Gastroesophageal sphincter (tissue), 4 donors: Measurements from ENCODE around the gene LGALS3BP. TPM values are rescaled to one million over a fixed set of nuclear protein-coding genes. Genes with fewer than 3 reads are reported as not detected.
"Not testable (repeated sequence)": the region's sequence is repeated elsewhere in the genome, so short reads cannot be mapped to it uniquely, and the experiment has no call there.

Experiments used
- ATAC-seq: fragments of 150-250 bp; one replicate; pipeline ENCODE4 v1.9.1; 2016; ENCODE audit warnings: mild to moderate bottlenecking, moderate library complexity
- H3K27ac ChIP-seq, 4 donors: fragments of 200-600 bp; sonication (generic) in 3 of 4; 1 replicate in 3 of 4; 2 replicates in 1 of 4; pipeline ENCODE4 v1.5.1; 2016 to 2019
- H3K27me3 ChIP-seq: fragments of 200-600 bp; sonication (generic); one replicate; pipeline ENCODE4 v1.5.1; 2019
- H3K36me3 ChIP-seq, 2 donors: fragments of 200-600 bp; sonication (generic); one replicate each; pipeline ENCODE4 v1.5.1; 2019; ENCODE audit warnings: control low read depth in 1 of 2
- H3K4me1 ChIP-seq, 3 donors: fragments of 200-600 bp; sonication (generic); 1 replicate in 2 of 3; 2 replicates in 1 of 3; pipeline ENCODE4 v1.5.1; 2016 to 2019; ENCODE audit warnings: control low read depth in 2 of 3
- H3K4me3 ChIP-seq, 2 donors: fragments of 200-600 bp; sonication (generic); one replicate each; pipeline ENCODE4 v1.5.1; 2019; ENCODE audit warnings: mild to moderate bottlenecking in 1 of 2, moderate library complexity in 1 of 2
- H3K9me3 ChIP-seq, 3 donors: fragments of 200-600 bp; sonication (generic); one replicate each; pipeline ENCODE4 v1.5.1; 2017 to 2019; ENCODE audit warnings: control low read depth in 2 of 3
- EP300 ChIP-seq: sonication (generic); formaldehyde crosslinking; IDR thresholded peaks from one replicate; pipeline ENCODE4 v1.6.1; 2017; ENCODE audit warnings: antibody characterized with exemption, mild to moderate bottlenecking
- POLR2A ChIP-seq, 2 donors: fragments of 450-650 bp; IDR thresholded peaks; one replicate each; pipeline ENCODE4 v1.6.1; 2017; ENCODE audit warnings: antibody characterized with exemption in 2 of 2, mild to moderate bottlenecking in 2 of 2, moderate library complexity in 1 of 2
- POLR2AphosphoS5 ChIP-seq: sonication (generic); formaldehyde crosslinking; IDR thresholded peaks from one replicate; pipeline ENCODE4 v1.6.1; 2017; ENCODE audit warnings: antibody characterized with exemption
- WGBS, 2 donors: methylation state at CpG; one replicate each; pipeline ENCODE4 v1.1.5; 2018; ENCODE audit warnings: low coverage in 1 of 2; 5-methylcytosine and 5-hydroxymethylcytosine counted together
- total RNA-seq, 4 donors: library from RNA; depleted of rRNA; stranded (reverse); fragments of >200 nt; gene quantifications; one replicate each; pipeline ENCODE4 v1.1.0, GENCODE V29; 2016
- TF ChIP-seq, protein P1 (sequence below), 4 experiments: fragments of 200-600 bp in 2 of 4; fragments of 450-650 bp in 2 of 4; sonication (generic) in 1 of 4; IDR thresholded peaks; one replicate each; pipeline ENCODE4 v1.5.1; 2017 to 2019; ENCODE audit warnings: antibody characterized with exemption in 4 of 4, mild to moderate bottlenecking in 2 of 4, moderate library complexity in 2 of 4

LGALS3BP gene
- total RNA-seq, 4 donors from 2014 or later: 101 to 260 (median 166) TPM

DNA sequence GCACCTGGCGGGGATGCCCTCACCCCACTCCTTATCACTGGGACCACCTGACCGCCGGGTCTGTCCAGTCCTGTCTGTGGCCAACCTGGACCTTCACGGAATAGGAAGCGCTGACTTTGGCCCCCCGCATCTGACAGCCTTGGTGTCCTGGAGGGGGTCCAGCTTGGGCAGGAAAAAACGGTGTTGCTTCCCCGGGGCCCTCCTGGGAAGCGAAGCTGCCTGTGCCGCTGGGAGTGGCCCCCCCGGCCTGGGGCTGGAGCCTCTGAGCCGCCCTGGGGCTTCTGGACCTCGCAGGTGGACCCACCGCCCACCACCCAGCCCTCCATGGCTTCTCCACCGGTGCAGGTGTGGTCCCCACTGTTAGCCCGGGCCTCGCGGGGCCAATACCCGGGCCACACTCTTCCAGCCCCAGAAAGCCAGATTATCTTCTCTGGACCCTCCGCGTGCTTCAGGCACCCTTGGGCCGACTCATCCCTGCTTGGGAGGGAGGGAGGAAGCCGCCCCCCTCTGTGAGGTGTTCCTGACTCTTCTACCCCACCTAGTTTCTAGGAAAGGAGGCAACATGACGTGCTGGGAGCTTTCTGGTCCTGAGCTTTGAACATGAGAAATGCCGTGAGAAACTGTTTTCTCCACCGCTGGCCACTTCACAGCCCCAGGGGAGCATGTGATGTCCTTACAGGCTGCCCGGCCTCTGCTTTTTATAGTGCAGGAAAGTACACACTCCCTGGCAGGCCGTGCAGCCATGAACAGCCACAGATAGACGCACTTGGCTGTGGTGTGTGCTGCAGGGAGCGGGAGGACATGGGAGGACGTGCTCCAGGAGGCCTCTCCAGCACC lies 45.4 kb upstream of the LGALS3BP start:
- Histone ChIP-seq H3K27me3 (no peaks in the 10 kb centered on the region), H3K4me1 (peaks cover 9 to 100% (median 59%) of the 10 kb centered on the region in 3 donors), H3K36me3 (no peaks in the 10 kb centered on the region), H3K27ac (peak overlapping the region in 3 of 4 donors; percentile 82 to 85 (median 83)), H3K9me3 (no peaks in the 10 kb centered on the region), H3K4me3 (peak overlapping the region; percentile 67 to 82)
- TF ChIP-seq EP300: no peak
- peak; percentile 16 to 23 for TF ChIP-seq POLR2A (IDR thresholded peaks at IDR 0.05)
- TF ChIP-seq, protein P1, sequence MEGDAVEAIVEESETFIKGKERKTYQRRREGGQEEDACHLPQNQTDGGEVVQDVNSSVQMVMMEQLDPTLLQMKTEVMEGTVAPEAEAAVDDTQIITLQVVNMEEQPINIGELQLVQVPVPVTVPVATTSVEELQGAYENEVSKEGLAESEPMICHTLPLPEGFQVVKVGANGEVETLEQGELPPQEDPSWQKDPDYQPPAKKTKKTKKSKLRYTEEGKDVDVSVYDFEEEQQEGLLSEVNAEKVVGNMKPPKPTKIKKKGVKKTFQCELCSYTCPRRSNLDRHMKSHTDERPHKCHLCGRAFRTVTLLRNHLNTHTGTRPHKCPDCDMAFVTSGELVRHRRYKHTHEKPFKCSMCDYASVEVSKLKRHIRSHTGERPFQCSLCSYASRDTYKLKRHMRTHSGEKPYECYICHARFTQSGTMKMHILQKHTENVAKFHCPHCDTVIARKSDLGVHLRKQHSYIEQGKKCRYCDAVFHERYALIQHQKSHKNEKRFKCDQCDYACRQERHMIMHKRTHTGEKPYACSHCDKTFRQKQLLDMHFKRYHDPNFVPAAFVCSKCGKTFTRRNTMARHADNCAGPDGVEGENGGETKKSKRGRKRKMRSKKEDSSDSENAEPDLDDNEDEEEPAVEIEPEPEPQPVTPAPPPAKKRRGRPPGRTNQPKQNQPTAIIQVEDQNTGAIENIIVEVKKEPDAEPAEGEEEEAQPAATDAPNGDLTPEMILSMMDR (IDR thresholded peaks at IDR 0.05): no peak
- TF ChIP-seq POLR2AphosphoS5: peak; percentile 28
- ATAC-seq: no peak
- 10 to 39% methylated on average over 2 to 6 of the region's 31 CpGs for WGBS, 2 donors

DNA sequence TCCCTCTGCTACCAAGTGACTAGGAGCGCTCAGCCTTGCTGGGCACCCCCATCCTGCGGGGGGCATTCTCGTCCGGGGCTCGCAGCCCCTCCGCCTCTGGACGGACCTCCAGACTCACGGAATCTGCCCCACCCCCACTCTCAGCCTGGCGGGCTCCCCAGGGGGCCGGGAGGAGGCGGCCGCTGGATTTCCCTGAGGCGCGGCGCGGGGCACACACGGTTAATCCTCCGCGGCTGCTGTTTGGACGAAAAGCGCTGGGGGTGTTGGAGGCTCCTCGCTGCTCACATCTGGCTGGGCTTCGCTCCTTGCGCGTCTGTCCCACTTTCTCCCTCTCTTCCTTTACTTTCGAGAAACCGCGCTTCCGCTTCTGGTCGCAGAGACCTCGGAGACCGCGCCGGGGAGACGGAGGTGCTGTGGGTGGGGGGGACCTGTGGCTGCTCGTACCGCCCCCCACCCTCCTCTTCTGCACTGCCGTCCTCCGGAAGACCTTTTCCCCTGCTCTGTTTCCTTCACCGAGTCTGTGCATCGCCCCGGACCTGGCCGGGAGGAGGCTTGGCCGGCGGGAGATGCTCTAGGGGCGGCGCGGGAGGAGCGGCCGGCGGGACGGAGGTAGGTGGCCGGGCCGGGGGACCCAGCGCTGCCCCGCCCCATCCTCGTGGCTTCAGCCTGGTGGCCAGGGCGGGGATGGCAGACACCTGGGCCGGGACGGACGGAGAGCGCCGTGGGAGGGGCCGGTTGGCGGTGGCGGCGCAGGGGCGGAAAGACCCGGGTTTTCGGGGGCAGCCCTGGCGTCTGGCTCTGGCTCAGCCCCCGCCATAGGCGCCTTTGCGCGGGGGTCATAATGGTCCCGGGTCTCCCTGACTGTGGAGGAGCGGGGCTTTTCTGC lies 44.4 kb upstream of the LGALS3BP start, which contains the start of gene C1QTNF1:
Gene C1QTNF1, plus strand, starts transcription at position 284 of the 886 bp plus-strand sequence. CDS start 19,800 bp downstream, outside the sequence.
- Histone ChIP-seq H3K9me3 (no peaks in the 10 kb centered on the region), H3K27me3 (no peaks in the 10 kb centered on the region), H3K36me3 (no peaks in the 10 kb centered on the region), H3K4me3 (peak within 1 kb of the TSS; percentile 67 to 82), H3K27ac (peak within 1 kb of the TSS; percentile 18 to 85 (median 82)), H3K4me1 (peaks cover 9 to 100% (median 65%) of the 10 kb centered on the region in 3 donors)
- peak; percentile 34 for ATAC-seq
- WGBS, 2 donors: 2% methylated on average over 16 of the region's 77 CpGs; no CpG with 5 or more reads in 1 of the 2 donors
- TF ChIP-seq, protein P1 (IDR thresholded peaks at IDR 0.05): peak in 3 of 4 experiments; percentile 48 to 69 (median 61)
- TF ChIP-seq EP300 (no peak), POLR2A (IDR thresholded peaks at IDR 0.05) (peak in 1 of 2 donors; percentile 10), POLR2AphosphoS5 (peak; percentile 56)

GRCh38 chr17:79023180-79023705 lies 43.5 kb upstream of the LGALS3BP start:
- H3K27me3 ChIP-seq: no peaks in the 10 kb centered on the region
- TF ChIP-seq EP300: no peak
- TF ChIP-seq POLR2AphosphoS5: no peak
- TF ChIP-seq POLR2A (IDR thresholded peaks at IDR 0.05): no peak
- TF ChIP-seq, protein P1 (IDR thresholded peaks at IDR 0.05): no peak
- no peaks in the 10 kb centered on the region for H3K36me3 ChIP-seq
- H3K4me1 ChIP-seq: peaks cover 9 to 91% (median 62%) of the 10 kb centered on the region in 3 donors
- peak overlapping the region in 3 of 4 donors; percentile 82 to 85 (median 83) for H3K27ac ChIP-seq
- no peak for ATAC-seq
- peak overlapping the region in 1 of 2 donors; percentile 82 for H3K4me3 ChIP-seq
- no peaks in the 10 kb centered on the region for H3K9me3 ChIP-seq
- WGBS, 2 donors: 67 to 72% methylated on average over 5 to 6 of the region's 12 CpGs

- no peak for ATAC-seq
- peak overlapping the region in 3 of 4 donors; percentile 82 to 85 (median 83) for H3K27ac ChIP-seq
- H3K36me3 ChIP-seq: no peaks in the 10 kb centered on the region
- 49 to 80% methylated on average over 1 to 5 of the region's 9 CpGs for WGBS, 2 donors
- no peak overlapping the region for H3K4me3 ChIP-seq
- H3K9me3 ChIP-seq: no peaks in the 10 kb centered on the region
- TF ChIP-seq POLR2AphosphoS5: peak; percentile 60
- no peak for TF ChIP-seq EP300
- peaks cover 9 to 84% (median 55%) of the 10 kb centered on the region in 3 donors for H3K4me1 ChIP-seq
- H3K27me3 ChIP-seq: no peaks in the 10 kb centered on the region
Observed at GRCh38 chr17:79022507-79022991, 42.8 kb upstream of the LGALS3BP start.

DNA sequence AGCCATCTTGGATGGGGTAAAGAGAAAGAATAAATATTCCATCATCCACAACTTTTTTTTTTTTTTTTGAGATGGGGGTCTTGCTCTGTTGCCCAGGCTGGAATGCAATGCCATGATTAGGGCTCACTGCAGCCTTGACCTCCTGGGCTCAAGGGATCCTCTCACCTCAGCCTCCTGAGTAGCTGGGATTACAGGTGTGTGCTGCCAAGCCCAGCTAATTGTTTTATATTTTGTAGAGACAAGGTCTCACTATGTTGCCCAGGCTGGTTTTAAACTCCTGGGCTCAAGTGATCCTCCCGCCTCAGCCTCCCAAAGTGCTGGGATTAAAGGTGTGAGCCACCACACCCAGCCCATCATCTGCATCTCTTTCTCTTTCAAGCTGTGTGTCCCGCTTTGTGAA lies 42.2 kb upstream of the LGALS3BP start:
- not testable (repeated sequence) for H3K27me3 ChIP-seq, ATAC-seq, H3K9me3 ChIP-seq, H3K4me3 ChIP-seq, H3K36me3 ChIP-seq
- peak overlapping the region in 3 of 4 donors; percentile 82 to 85 (median 83) for H3K27ac ChIP-seq
- peaks cover 6 to 78% (median 49%) of the 10 kb centered on the region in 3 donors for H3K4me1 ChIP-seq
- WGBS, 2 donors: 100% methylated on average over 1 of the region's 2 CpGs; no CpG with 5 or more reads in 1 of the 2 donors
